Endothelial cell of umbilical vein (primary cell): ENCODE data around the gene KCNIP1. TPM values are rescaled to one million over a fixed set of nuclear protein-coding genes. Genes with fewer than 3 reads are reported as not detected.

ENCODE experiments used
- BruUV-seq: library from RNA; stranded (reverse); fragments of 400-500 nt; replicated peaks from 2 replicates; lab custom pipeline; 2021; lab: Mats Ljungman, UMichigan
- CTCF ChIA-PET: fragments of 300-600, 350-600 bp; sonication (Branson Sonifier 250); formaldehyde crosslinking; loops from one replicate; lab custom pipeline; 2021; ENCODE audit warnings: antibody characterized with exemption, inconsistent platforms; lab: Charles Lee
- POLR2A ChIA-PET: fragments of 300-600, 350-600 bp; sonication (Branson Sonifier 250); formaldehyde crosslinking; loops from one replicate; lab custom pipeline; 2021; ENCODE audit warnings: antibody characterized with exemption, inconsistent platforms; lab: Charles Lee
- DNase-seq: peaks from one replicate; pipeline ENCODE4 v3.0.0-alpha.2; 2011; ENCODE audit warnings: low read depth, low spot score
- FAIRE-seq: peaks from 2 replicates; lab custom pipeline; 2011; peaks lifted over from hg19 to GRCh38; lab: Jason Lieb, UNC
- H2AFZ ChIP-seq: 2 replicates; pipeline ENCODE4 v1.6.0; 2012; ENCODE audit warnings: low read depth, low read length, control low read depth, inconsistent platforms
- H3K27ac ChIP-seq: 2 replicates; pipeline ENCODE4 v1.5.1; 2011; ENCODE audit warnings: low read depth, mild to moderate bottlenecking, control low read depth, low read length, moderate library complexity; ENCODE audit not compliant: insufficient read depth
- H3K27me3 ChIP-seq, 2 experiments: 2 replicates each; pipeline versions ENCODE4 v1.6.0 to v1.6.1; 2011; ENCODE audit warnings: low read length in 2 of 2, mixed read lengths in 1 of 2; ENCODE audit not compliant: control insufficient read depth in 2 of 2, insufficient read depth in 2 of 2
- H3K36me3 ChIP-seq, 2 experiments: 2 replicates in 1 of 2; 3 replicates in 1 of 2; pipeline ENCODE4 v1.5.1; 2011; ENCODE audit warnings: low read length in 2 of 2, mild to moderate bottlenecking in 1 of 2, moderate library complexity in 1 of 2; ENCODE audit not compliant: control insufficient read depth in 2 of 2, insufficient read depth in 2 of 2; ENCODE audit errors: extremely low read depth in 1 of 2
- H3K4me1 ChIP-seq: 3 replicates; pipeline ENCODE4 v1.5.1; 2011; ENCODE audit warnings: mild to moderate bottlenecking, low read length; ENCODE audit not compliant: control insufficient read depth, insufficient read depth; ENCODE audit errors: extremely low read depth
- H3K4me2 ChIP-seq: 2 replicates; pipeline ENCODE4 v1.6.1; 2011; ENCODE audit warnings: low read length, control low read depth, mixed read lengths; ENCODE audit not compliant: insufficient read depth
- H3K4me3 ChIP-seq, 3 experiments: fragments of 200-600 bp in 1 of 3; sonication (generic), shearing (Covaris generic) in 1 of 3; replicated peaks in 1 of 3; 2 replicates each; pipeline ENCODE4 v1.5.1; 2011 to 2016; ENCODE audit warnings: control low read depth in 3 of 3, low read length in 3 of 3, mild to moderate bottlenecking in 2 of 3, inconsistent platforms in 1 of 3, low read depth in 1 of 3, moderate library complexity in 1 of 3; ENCODE audit not compliant: insufficient read depth in 1 of 3
- H3K79me2 ChIP-seq: 2 replicates; pipeline ENCODE4 v1.6.0; 2012; ENCODE audit warnings: low read length, inconsistent platforms; ENCODE audit not compliant: control insufficient read depth, insufficient read depth
- H3K9ac ChIP-seq: replicated peaks from 2 replicates; pipeline ENCODE3; 2011; ENCODE audit warnings: low read length, control low read depth; ENCODE audit not compliant: insufficient read depth; ENCODE audit errors: extremely low read depth
- H3K9me1 ChIP-seq: replicated peaks from 3 replicates; pipeline ENCODE4 v1.6.0; 2011; ENCODE audit warnings: mild to moderate bottlenecking, low read length; ENCODE audit not compliant: control insufficient read depth, insufficient read depth; ENCODE audit errors: extremely low read depth
- H3K9me3 ChIP-seq: replicated peaks from 2 replicates; pipeline ENCODE4 v1.5.1; 2012; ENCODE audit warnings: low read length, inconsistent platforms; ENCODE audit not compliant: control insufficient read depth, insufficient read depth
- H4K20me1 ChIP-seq: replicated peaks from 2 replicates; pipeline ENCODE3; 2011; ENCODE audit warnings: mild to moderate bottlenecking, low read length; ENCODE audit not compliant: control insufficient read depth, insufficient read depth; ENCODE audit errors: extremely low read depth
- EZH2 ChIP-seq: IDR thresholded peaks from 2 replicates; pipeline ENCODE4 v1.6.1; 2012; ENCODE audit warnings: borderline replicate concordance, low read depth, mild to moderate bottlenecking, moderate library complexity, low read length, inconsistent platforms; ENCODE audit not compliant: severe bottlenecking
- FOS ChIP-seq: IDR thresholded peaks from 2 replicates; pipeline ENCODE4 v1.6.1; 2011; ENCODE audit warnings: mild to moderate bottlenecking, low read length, moderate library complexity, borderline replicate concordance; ENCODE audit not compliant: insufficient read depth
- GATA2 ChIP-seq: IDR thresholded peaks from 2 replicates; pipeline ENCODE4 v1.7.0; 2011; ENCODE audit warnings: low read depth, mild to moderate bottlenecking, moderate library complexity, mixed read lengths, low read length; ENCODE audit not compliant: insufficient read length, insufficient read depth
- JUN ChIP-seq: IDR thresholded peaks from 2 replicates; pipeline ENCODE4 v1.6.1; 2011; ENCODE audit warnings: borderline replicate concordance, low read depth; ENCODE audit not compliant: insufficient read length, insufficient read depth
- MAX ChIP-seq: IDR thresholded peaks from 2 replicates; pipeline ENCODE4 v1.6.1; 2011; ENCODE audit not compliant: insufficient read depth, insufficient read length
- MYC ChIP-seq: IDR thresholded peaks from one replicate; pipeline ENCODE4 v1.6.1; 2011; ENCODE audit warnings: mild to moderate bottlenecking, low read depth, low read length
- POLR2A ChIP-seq: IDR thresholded peaks from 2 replicates; pipeline ENCODE4 v1.6.1; 2012; ENCODE audit warnings: low read depth, mild to moderate bottlenecking, control low read depth, low read length
- POLR2AphosphoS5 ChIP-seq: IDR thresholded peaks from 2 replicates; pipeline ENCODE4 v1.6.1; 2012; ENCODE audit warnings: low read depth, mild to moderate bottlenecking, control low read depth, low read length, moderate library complexity; ENCODE audit not compliant: insufficient read depth
- dilution Hi-C: fragments of 300-500 bp; cut with MboI; formaldehyde crosslinking; loops from one replicate; pipeline ENCODE4 v1.15.0; 2019; ENCODE audit warnings: low sequenced_read_pairs; ENCODE audit not compliant: extremely low pct_ligation_motif_present
- intact Hi-C: fragments of 100-400 bp; cut with micrococcal nuclease; formaldehyde crosslinking; loops from one replicate; pipeline ENCODE4 v1.10.0; 2022
- polyA plus RNA-seq, 4 experiments: library from polyadenylated mRNA; depleted of rRNA in 3 of 4; stranded (reverse) in 3 of 4; unstranded in 1 of 4; fragments of >200 nt; gene quantifications; 2 replicates each; pipeline versions ENCODE4 v1.2.1 to v1.2.3, GENCODE V29; 2011 to 2012; ENCODE audit warnings: missing spikeins in 1 of 4
- total RNA-seq: library from RNA; stranded (reverse); gene quantifications from 2 replicates; pipeline ENCODE4 v1.2.3, GENCODE V29; 2021
- TF ChIP-seq, protein P1 (sequence below), 2 donors: IDR thresholded peaks; 1 replicate in 1 of 2; 2 replicates in 1 of 2; pipeline ENCODE4 v1.5.1; 2011; ENCODE audit warnings: low read length in 2 of 2, mild to moderate bottlenecking in 2 of 2, moderate library complexity in 2 of 2, control low read depth in 1 of 2, inconsistent platforms in 1 of 2, low read depth in 1 of 2; ENCODE audit not compliant: insufficient read depth in 1 of 2; ENCODE audit errors: extremely low read depth in 1 of 2

Gene KCNIP1
- total and polyA plus RNA-seq, 2 donors (not counting 3 experiments of a cell fraction or from before 2014, with no cell fraction given): 0.15 TPM; not detected in 1

GRCh38 chr5:170557314-170557713, 53.5 kb downstream of the KCNIP1 start:
- no peaks in the 10 kb centered on the region for H3K9me3 ChIP-seq
- H3K27me3 ChIP-seq: no peaks in the 10 kb centered on the region
- H3K9me1 ChIP-seq: no peaks in the 10 kb centered on the region
- no peak overlapping the region for H3K27ac ChIP-seq
- DNase-seq (no peak), FAIRE-seq (no peak)
- H3K4me3 ChIP-seq: no peak overlapping the region
- BruUV-seq: no TSS peak
- no peaks in the 10 kb centered on the region for H3K79me2 ChIP-seq
- H3K4me2 ChIP-seq: no peak overlapping the region
- no peaks in the 10 kb centered on the region for H3K4me1 ChIP-seq
- H2AFZ ChIP-seq: no peak overlapping the region
- H3K36me3 ChIP-seq: no peaks in the 10 kb centered on the region
- no peaks in the 10 kb centered on the region for H4K20me1 ChIP-seq
- no peak for TF ChIP-seq POLR2AphosphoS5
- TF ChIP-seq JUN: no peak
- TF ChIP-seq, protein P1, sequence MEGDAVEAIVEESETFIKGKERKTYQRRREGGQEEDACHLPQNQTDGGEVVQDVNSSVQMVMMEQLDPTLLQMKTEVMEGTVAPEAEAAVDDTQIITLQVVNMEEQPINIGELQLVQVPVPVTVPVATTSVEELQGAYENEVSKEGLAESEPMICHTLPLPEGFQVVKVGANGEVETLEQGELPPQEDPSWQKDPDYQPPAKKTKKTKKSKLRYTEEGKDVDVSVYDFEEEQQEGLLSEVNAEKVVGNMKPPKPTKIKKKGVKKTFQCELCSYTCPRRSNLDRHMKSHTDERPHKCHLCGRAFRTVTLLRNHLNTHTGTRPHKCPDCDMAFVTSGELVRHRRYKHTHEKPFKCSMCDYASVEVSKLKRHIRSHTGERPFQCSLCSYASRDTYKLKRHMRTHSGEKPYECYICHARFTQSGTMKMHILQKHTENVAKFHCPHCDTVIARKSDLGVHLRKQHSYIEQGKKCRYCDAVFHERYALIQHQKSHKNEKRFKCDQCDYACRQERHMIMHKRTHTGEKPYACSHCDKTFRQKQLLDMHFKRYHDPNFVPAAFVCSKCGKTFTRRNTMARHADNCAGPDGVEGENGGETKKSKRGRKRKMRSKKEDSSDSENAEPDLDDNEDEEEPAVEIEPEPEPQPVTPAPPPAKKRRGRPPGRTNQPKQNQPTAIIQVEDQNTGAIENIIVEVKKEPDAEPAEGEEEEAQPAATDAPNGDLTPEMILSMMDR (IDR thresholded peaks at IDR 0.05; ENCODE audit: extremely low read depth in 1 of 2, insufficient read depth in 1 of 2, low read depth in 1 of 2, low read length in 2 of 2): no peak
- no peak for TF ChIP-seq FOS
- no peak for TF ChIP-seq MYC
- H3K9ac ChIP-seq: no peak overlapping the region
- ChIA-PET CTCF (interaction anchor here (0.8 to 0.9 kb wide), 3 partner anchors 40 to 113 kb away, joined by 3 to 4 read pairs (median 3); no protein-coding TSS in a partner anchor), POLR2A (no interaction called here)
- dilution Hi-C loops (no loop called here), intact Hi-C loops (no loop called here)

DNA sequence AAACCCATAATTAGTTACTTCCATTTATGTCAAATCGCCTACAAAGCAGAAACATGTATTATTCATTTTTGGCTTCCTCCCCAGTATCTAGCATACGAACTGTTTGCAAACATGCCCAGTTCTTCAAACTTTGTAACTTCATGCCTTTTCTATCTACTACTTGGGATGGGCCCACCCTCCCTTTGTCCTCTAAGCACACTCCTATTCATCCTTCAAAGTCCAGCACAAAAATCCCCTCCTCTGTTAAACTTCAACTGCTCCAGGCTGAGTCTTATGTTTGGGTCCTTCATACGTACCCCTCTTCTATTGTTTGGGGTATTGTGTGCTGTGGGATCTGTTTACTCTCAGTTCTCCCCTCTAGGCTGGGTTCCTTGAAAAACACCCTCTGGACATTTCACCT, 55.5 kb downstream of the KCNIP1 start:
- Histone ChIP-seq H3K4me2 (no peak overlapping the region), H4K20me1 (no peaks in the 10 kb centered on the region), H3K36me3 (no peaks in the 10 kb centered on the region), H3K4me1 (no peaks in the 10 kb centered on the region), H3K9ac (no peak overlapping the region), H3K9me3 (no peaks in the 10 kb centered on the region), H3K79me2 (no peaks in the 10 kb centered on the region), H3K9me1 (no peaks in the 10 kb centered on the region), H3K27me3 (no peaks in the 10 kb centered on the region), H2AFZ (no peak overlapping the region), H3K4me3 (no peak overlapping the region), H3K27ac (no peak overlapping the region)
- intact Hi-C loops (no loop called here), dilution Hi-C loops (no loop called here)
- no peak for TF ChIP-seq EZH2
- no peak for TF ChIP-seq POLR2A
- TF ChIP-seq MAX: no peak
- no peak for TF ChIP-seq JUN
- no peak for TF ChIP-seq MYC
- TF ChIP-seq POLR2AphosphoS5: no peak
- TF ChIP-seq, protein P1 (IDR thresholded peaks at IDR 0.05; ENCODE audit: extremely low read depth in 1 of 2, insufficient read depth in 1 of 2, low read depth in 1 of 2, low read length in 2 of 2): no peak
- no peak for TF ChIP-seq GATA2
- no peak for TF ChIP-seq FOS
- DNase-seq: no peak
- no TSS peak for BruUV-seq
- POLR2A ChIA-PET: no interaction called here
- CTCF ChIA-PET: no interaction called here
- FAIRE-seq: no peak
